GM19397 (cell line): ENCODE results near the gene IVL.

Experiments used
- ATAC-seq: cut with Tn5 transposase; IDR thresholded peaks from one replicate; pipeline ENCODE4 v1.9.1; 2021; ENCODE audit warnings: mild to moderate bottlenecking, moderate library complexity; ENCODE audit not compliant: unreplicated experiment

The IVL gene, protein sequence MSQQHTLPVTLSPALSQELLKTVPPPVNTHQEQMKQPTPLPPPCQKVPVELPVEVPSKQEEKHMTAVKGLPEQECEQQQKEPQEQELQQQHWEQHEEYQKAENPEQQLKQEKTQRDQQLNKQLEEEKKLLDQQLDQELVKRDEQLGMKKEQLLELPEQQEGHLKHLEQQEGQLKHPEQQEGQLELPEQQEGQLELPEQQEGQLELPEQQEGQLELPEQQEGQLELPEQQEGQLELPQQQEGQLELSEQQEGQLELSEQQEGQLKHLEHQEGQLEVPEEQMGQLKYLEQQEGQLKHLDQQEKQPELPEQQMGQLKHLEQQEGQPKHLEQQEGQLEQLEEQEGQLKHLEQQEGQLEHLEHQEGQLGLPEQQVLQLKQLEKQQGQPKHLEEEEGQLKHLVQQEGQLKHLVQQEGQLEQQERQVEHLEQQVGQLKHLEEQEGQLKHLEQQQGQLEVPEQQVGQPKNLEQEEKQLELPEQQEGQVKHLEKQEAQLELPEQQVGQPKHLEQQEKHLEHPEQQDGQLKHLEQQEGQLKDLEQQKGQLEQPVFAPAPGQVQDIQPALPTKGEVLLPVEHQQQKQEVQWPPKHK

GRCh38 chr1:152907686-152908601 is at the start of gene IVL:
TSS of gene IVL (plus strand) at chr1:152908546. CDS start at chr1:152909798, 1,252 bp downstream.
- ATAC-seq, result no peak

- ATAC-seq, result no peak
Observed at GRCh38 chr1:152859696-152860095, 48.6 kb upstream of the IVL start, which contains the start of gene LCE7A. TSS of gene LCE7A (plus strand) at chr1:152859996. CDS start at chr1:152860698, 702 bp downstream.

DNA sequence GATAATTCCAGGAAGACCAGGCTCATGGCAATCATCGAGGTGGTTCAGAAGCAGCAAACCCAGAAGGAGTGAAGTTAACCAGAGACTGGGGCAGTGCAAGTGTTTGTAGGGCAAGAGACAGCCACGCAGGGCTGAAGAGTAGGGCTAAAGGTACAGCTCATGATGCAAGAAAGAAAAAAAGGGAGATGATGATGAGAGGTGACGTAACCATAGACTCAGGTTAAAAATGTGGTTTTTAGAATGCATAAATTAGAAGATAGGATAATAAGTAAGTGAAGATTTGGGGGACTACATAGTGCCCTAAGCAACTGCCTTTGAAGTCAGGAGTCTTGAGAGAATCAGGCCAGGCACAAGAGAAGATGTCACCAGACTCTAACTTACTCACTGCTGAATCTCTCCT is 48.2 kb upstream of the IVL start:
- ATAC-seq, result no peak

- no peak for ATAC-seq
Observed at GRCh38 chr1:152861374-152861773, 47.0 kb upstream of the IVL start.

DNA sequence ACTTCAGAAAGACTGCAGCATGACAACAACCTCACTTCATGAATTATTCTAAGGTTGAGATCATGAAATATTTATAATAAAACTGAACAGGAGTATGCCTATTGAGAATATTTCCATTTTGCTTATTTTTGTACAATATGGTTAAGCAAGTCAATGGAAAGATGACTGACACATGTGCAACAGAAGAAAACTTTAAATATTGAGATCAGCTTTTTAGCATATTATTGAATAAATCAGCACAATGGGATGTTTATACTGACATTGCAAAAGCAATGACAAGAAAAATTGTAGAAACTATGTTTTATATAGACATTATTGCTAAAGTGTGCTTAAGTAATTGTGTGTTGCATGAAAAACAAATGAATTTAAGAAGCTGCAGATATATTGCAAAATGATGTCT is 43.9 kb upstream of the IVL start:
- ATAC-seq, result no peak

DNA sequence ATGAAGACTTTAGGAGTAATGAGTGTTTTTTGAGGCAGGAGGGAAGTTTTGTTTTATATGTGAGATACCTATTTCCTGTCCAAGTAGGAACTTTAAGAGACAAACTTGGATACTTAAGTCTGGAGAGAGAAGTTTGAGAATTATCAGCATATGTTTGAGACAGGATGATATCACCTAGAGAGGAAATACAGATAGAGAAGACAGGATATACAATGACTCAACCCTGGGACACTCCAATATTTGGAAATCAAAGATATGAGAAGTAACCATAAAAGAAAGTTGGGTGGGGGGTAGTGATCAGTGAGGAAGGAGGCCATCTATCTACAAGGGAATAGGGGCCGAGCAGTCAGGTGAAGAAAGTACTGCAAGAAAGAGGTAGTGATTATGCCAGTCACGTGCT is 42.0 kb upstream of the IVL start:
- ATAC-seq, result no peak

DNA sequence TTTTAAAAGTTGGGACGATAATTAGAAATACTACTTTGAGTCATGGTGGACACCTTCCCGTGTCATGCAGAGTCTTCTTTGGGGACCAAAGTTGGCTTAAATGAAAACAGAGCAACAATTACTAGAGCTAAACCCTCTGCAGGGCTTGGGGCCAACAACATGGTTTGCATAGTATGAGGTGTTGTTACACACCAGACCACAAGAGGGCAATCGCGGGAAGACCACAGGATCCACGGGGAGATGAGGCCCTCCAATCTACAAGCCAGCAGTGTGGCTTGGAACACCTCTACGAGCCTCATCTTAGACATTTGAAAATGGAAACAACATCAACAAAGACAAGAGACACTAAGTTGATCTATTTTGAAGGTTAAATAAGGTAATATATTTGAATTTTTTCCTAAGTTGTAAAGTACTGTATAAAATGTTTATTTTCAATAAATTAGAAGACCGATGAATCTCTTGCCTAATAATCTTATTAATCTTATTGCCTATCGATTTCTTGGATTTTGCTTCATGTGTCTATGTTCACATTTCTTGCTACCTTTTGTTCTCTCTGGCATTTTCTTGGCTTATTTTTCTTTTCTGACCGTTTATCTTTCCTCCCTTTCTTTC is 38.4 kb upstream of the IVL start:
- no peak for ATAC-seq

DNA sequence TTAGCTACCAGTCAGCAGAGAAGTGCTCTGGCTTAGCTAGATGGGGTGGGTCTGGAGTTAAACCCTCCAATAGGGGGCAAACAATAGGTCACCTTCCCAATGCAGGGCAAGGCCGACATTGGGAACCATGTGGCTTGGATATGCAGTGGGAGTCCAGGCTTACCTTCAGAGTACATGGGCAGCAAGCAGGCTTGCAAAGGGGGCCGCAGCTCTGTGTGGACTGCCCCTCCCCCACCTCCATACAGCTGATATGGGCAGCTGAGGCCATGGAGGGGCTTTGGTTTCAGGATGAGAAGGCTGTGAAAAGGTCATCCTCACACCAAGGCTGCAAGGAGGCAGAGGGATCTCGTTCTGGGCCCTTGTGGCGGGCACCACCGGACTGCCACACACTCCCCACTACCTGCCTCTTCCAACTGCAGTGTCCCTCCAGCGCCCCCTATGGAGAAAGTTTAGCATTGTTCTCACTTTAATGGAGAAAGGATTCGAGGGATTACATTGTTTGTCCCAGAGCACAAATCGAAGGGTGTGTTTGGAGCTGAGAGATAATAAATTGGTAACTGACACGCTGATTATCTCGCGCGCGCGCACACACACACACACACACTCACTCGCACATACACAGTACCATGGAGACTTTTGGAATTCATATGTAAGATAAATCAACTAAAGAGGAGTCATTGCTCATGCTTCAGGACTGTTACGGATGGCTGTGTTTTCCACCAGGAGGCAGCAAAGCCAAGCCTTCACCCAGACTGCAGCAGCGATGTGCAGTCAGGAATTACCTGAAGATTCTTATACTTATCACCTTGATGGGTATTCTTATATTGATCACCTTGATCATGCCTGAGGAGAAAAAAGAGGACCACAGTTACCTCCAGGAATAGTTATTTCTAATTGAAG is 37.3 kb upstream of the IVL start:
- no peak for ATAC-seq

- ATAC-seq, result no peak
Observed at GRCh38 chr1:152871731-152872126, 36.6 kb upstream of the IVL start.

- ATAC-seq, result no peak
Observed at GRCh38 chr1:152873495-152873894, 34.9 kb upstream of the IVL start.

DNA sequence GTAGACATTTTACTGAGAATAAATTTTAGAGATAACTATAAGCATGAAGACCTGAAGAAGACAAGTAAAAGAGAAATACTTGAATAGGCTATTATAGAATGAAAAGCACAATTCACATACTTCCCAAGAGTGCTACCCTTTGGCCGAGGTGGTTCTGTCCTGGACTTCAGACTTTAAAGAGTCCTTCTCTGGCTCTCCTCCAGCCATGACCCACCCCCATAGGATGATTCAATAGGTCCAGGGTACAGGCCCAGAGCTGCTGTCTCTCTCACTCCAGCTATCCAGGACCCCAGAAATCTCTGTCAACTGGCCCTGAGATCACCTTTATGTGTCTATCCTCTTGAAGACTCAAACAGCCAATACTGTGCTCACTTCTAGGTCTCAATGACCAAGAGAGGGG is 31.5 kb upstream of the IVL start:
- ATAC-seq, result no peak

GRCh38 chr1:152878042-152878441 is 30.3 kb upstream of the IVL start, which contains the start of gene SMCP:
TSS of gene SMCP (plus strand) at chr1:152878322. CDS start at chr1:152884423, 6,101 bp downstream.
- no peak for ATAC-seq

DNA sequence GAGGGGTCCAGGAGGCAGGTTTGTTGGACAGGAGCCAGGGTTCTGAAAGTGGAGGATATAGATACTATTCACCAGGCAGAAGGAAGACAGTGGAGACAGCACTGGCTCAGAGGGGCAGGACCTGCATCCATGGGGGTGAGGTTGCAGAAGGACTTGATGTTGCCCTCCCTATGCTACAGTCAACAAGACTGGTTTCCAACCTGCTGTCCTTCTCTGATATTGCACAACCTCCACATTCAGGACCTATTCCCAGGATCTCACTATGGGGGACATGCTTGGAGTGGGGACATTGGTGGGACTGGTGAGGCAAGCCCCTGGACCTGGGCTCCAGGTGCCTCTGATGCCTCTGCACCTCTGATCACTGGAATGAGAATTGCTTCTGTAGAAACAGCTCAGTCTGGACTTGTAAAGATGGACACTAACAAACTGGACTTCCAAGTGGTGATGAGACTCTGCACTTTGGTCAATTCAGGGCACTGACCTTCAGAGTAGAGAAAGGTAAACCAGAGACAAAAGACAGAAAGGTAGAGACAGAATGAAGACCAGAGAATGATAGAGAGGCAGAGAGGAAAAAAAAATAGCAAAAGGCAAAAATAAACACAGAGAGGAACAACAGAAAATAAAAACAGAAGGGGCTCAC is 28.7 kb upstream of the IVL start:
- no peak for ATAC-seq

GRCh38 chr1:152880316-152880715 is 28.0 kb upstream of the IVL start:
- no peak for ATAC-seq

DNA sequence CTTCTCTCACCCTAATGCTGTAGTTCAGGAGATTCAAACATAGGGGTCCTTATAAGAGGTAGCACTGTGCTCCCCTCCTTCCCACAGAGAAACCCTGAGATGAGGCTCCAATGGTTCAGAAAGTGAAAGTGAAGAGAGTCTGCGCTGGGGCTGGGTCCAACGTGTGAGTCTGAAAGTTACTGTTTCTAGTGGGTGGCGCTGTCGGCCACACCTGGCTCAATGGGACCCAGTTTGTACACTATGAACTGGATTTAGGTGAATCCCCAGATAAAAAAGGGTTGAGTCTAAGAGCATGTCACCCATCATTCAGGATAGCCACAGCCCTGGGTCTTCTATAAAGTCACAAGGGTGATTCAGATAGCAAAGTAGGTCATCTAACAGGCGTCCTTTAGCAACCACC is 27.4 kb upstream of the IVL start:
- no peak for ATAC-seq

- no peak for ATAC-seq
Observed at GRCh38 chr1:152884085-152884484, 24.3 kb upstream of the IVL start.

- no peak for ATAC-seq
Observed at GRCh38 chr1:152884506-152884905, 23.8 kb upstream of the IVL start.

DNA sequence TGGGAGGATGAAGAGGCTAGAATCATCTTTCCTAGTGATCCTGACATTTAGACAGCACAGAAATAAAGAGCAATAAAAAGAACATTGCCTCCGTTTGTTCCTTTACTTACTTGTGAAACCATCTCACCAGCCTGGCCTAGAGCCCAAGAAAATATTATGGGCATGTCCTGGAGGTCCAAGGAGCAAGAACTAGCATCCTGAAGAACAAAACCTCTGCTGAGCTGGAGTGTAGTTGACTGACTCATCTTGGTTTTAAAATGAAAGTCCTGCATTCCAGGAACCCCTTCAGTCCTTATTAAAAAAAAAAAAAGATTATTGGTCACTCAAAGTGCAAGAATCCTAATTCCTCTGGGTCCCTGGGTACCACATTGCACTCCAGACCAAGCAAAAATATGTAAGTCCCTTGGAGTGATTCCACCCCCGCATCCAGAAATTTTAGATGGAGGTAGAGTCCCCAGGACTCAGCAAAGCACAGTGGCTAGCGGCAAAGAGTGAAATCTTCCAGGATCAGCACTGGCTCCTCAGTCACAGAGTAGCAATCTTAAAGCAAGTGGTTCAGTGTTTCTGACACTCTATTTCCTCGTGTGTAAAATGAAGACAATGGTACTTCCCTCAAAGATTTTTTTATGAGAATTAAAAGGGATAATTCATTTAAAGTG is 23.3 kb upstream of the IVL start:
- no peak for ATAC-seq

DNA sequence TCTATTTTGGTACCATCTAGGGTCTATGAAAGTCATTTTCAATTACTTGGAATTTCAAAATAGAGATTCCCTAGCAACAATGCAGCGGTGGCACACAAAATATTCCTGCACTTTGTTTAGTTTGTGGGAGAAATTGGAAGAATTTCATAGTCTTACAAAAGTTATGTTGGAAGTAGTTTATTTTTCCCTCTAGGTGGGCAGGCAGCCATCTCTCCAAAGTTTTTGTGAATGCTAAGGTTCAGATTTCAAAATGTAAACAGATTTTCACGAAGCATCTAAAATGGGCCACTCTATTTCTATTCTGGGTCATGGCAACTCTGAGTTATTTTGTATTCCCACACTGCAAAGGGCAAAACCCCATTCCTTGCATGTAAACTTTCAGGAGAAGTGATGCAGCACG is 22.3 kb upstream of the IVL start:
- ATAC-seq, result no peak
